Ovary (tissue), 3 donors: ENCODE results near the gene C12orf75.

Experiments
- POLR2A ChIP-seq: fragments of 450-650 bp; IDR thresholded peaks from one replicate; pipeline ENCODE4 v1.6.1; 2017; ENCODE audit warnings: antibody characterized with exemption, mild to moderate bottlenecking, moderate library complexity
- TF ChIP-seq, protein P1 (sequence below), 3 donors: fragments of 450-650 bp in 2 of 3; fragments of 200-600 bp in 1 of 3; IDR thresholded peaks; one replicate each; pipeline versions ENCODE4 v1.5.1 to v1.8.0; 2016 to 2022; ENCODE audit warnings: antibody characterized with exemption in 3 of 3, mild to moderate bottlenecking in 1 of 3
- donor health status: DM: no; HTN: no; CAD: no.

DNA sequence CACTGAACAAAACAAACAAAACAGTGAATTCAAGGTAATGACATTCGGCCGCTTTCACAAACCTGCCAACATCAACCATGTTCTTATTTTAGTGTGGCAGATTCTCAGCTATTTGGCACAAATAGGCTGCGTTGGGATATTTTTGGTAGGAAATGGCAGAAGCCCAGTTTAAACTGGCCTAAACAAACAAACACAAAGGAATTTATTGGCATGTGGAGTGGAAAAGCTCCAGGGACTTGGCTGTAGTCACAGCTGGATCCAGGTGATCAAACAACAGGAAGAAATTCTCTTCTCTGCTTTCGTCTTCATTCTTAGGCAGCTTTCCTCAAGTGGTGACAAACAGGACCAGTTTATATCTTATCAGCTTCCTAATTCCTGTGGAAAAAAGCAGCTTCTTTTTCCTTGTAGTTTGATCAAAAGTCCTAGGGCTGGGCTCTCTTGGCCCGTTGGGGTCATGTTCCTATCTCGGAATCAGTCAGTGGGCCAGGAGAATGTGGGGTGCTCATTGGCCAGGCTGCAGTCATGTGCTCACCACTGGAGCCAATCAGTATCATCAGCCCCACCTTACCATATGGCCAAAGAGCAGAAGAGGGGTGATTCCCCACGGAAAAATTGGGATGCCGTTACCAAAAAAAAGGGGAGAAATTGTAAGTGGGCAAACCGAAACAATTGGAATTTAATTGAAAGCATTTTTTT lies 22.6 kb downstream of the C12orf75 start:
- TF ChIP-seq, protein P1, sequence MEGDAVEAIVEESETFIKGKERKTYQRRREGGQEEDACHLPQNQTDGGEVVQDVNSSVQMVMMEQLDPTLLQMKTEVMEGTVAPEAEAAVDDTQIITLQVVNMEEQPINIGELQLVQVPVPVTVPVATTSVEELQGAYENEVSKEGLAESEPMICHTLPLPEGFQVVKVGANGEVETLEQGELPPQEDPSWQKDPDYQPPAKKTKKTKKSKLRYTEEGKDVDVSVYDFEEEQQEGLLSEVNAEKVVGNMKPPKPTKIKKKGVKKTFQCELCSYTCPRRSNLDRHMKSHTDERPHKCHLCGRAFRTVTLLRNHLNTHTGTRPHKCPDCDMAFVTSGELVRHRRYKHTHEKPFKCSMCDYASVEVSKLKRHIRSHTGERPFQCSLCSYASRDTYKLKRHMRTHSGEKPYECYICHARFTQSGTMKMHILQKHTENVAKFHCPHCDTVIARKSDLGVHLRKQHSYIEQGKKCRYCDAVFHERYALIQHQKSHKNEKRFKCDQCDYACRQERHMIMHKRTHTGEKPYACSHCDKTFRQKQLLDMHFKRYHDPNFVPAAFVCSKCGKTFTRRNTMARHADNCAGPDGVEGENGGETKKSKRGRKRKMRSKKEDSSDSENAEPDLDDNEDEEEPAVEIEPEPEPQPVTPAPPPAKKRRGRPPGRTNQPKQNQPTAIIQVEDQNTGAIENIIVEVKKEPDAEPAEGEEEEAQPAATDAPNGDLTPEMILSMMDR (IDR thresholded peaks at IDR 0.05): no peak
- no peak for TF ChIP-seq POLR2A
